Stimulated activated memory B cell treated with anti-CD40 and anti-IgM and Interleukin-4, amounts not matched to agents 10 μg/mL and 1 μg/mL and 100 μg/mL, for 72 hours (primary cell): ENCODE measurements around the gene COX19.

Source experiments
- ATAC-seq: fragments of 150-1000 bp; cut with Tn5 transposase; 2 replicates; pipeline ENCODE4 v1.10.0; 2021
- H3K27ac Mint-ChIP-seq: one replicate; pipeline ENCODE4 v1.8.0; 2022; ENCODE audit warnings: mild to moderate bottlenecking, mixed read lengths
- H3K27me3 Mint-ChIP-seq: one replicate; pipeline ENCODE4 v1.8.0; 2022; ENCODE audit warnings: mixed read lengths
- H3K36me3 Mint-ChIP-seq: one replicate; pipeline ENCODE4 v1.8.0; 2022; ENCODE audit warnings: mixed read lengths
- H3K4me1 Mint-ChIP-seq: one replicate; pipeline ENCODE4 v1.8.0; 2022; ENCODE audit warnings: mixed read lengths
- H3K4me3 Mint-ChIP-seq: one replicate; pipeline ENCODE4 v1.8.0; 2022; ENCODE audit warnings: mild to moderate bottlenecking, moderate library complexity, mixed read lengths
- H3K9me3 Mint-ChIP-seq: one replicate; pipeline ENCODE4 v1.8.0; 2022; ENCODE audit warnings: mixed read lengths

The COX19 gene

DNA sequence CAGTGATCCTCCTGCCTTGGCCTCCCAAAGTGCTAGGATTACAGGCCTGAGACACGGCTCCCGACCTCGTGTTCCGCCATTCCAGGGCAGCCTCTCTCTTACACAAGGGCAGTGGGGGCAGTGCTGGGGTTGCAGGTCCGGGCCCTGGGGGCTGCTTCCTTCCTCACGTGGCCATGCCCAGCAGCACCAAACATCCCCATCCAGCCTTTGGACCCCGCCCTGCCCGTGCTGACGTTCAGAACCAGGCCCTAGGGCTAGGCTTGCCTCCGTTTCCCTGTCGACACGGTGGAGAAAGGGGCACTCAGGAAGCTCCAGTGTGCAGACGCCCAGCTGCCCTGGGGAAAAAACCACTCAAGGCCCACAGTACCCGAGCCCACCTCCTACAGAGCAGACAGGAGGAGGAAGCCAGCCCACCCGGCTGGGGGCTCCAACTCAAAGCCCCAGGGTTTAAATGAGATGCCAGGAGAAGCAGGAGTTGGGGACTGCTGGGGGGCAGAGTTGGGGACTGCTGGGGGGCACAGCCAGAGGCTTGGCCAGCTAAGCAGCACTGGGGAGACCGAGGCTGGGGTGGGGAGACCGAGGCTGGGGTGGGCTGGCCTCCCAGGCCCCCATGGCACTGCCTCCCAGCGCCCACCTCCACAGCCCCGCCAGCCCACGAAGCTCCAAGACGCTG, 56.8 kb downstream of the COX19 start:
- Mint-ChIP-seq H3K27me3 (no peaks in the 10 kb centered on the region), H3K36me3 (peaks cover 15% of the 10 kb centered on the region), H3K4me1 (peaks cover 33% of the 10 kb centered on the region), H3K27ac (no peak overlapping the region), H3K9me3 (no peaks in the 10 kb centered on the region), H3K4me3 (no peak overlapping the region)
- no peak for ATAC-seq

DNA sequence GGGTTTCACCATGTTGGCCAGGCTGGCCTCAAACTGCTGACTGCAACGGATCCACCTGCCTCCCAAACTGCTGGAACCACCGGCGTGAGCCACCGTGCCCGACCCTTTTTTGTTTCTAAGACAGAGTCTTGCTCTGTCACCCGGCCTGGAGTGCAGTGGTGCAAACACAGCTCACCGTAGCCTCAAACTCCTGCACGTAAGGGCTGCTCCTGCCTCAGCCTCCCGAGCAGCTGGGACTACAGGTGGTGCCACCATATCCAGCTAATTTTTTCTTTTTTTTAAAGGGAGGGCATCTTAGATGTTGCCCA, 57.3 kb downstream of the COX19 start:
- Mint-ChIP-seq H3K36me3 (peaks cover 15% of the 10 kb centered on the region), H3K9me3 (no peaks in the 10 kb centered on the region), H3K27me3 (no peaks in the 10 kb centered on the region), H3K27ac (no peak overlapping the region), H3K4me3 (no peak overlapping the region), H3K4me1 (peaks cover 28% of the 10 kb centered on the region)
- no peak for ATAC-seq

DNA sequence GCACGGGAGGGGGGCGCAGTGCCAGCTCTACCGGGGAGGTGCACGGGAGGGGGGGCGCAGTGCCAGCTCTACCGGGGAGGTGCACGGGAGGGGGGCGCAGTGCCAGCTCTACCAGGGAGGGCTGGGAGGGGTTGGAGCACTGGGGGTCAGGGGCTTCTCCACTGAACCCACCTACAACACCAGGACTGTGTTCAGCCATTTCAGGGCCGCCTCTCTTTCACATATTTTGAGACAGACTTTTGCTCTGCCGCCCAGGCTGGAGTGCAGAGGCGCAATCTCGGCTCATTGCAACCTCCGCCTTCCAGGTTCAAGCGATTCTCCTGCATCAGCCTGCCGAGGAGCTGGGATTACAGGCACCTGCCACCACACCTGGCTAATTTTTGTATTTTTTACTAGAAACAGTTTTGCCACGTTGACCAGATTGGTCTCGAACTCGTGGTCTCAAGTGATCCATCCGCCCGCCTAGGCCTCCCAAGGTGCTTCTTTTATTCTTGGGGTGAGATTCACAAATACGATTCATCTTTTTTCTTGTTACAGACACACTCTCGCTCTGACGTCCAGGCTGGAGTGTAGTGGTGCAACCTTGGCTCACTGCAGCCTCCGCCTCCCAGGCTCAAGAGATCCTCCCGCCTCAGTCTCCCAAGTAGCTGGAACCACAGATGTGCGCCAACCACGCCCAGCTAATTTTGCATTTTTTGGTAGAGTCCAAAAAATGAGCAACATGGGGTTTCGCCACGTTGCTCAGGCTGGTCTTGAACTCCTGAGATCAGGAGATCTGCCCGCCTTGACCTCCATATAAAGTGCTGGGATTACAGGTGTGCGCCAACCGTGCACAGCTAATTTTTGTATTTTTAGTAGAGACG, 57.9 kb downstream of the COX19 start:
- H3K9me3 Mint-ChIP-seq: no peaks in the 10 kb centered on the region
- peaks cover 15% of the 10 kb centered on the region for H3K36me3 Mint-ChIP-seq
- no peak for ATAC-seq
- H3K27ac Mint-ChIP-seq: no peak overlapping the region
- peaks cover 22% of the 10 kb centered on the region for H3K4me1 Mint-ChIP-seq
- H3K27me3 Mint-ChIP-seq: no peaks in the 10 kb centered on the region
- H3K4me3 Mint-ChIP-seq: no peak overlapping the region

DNA sequence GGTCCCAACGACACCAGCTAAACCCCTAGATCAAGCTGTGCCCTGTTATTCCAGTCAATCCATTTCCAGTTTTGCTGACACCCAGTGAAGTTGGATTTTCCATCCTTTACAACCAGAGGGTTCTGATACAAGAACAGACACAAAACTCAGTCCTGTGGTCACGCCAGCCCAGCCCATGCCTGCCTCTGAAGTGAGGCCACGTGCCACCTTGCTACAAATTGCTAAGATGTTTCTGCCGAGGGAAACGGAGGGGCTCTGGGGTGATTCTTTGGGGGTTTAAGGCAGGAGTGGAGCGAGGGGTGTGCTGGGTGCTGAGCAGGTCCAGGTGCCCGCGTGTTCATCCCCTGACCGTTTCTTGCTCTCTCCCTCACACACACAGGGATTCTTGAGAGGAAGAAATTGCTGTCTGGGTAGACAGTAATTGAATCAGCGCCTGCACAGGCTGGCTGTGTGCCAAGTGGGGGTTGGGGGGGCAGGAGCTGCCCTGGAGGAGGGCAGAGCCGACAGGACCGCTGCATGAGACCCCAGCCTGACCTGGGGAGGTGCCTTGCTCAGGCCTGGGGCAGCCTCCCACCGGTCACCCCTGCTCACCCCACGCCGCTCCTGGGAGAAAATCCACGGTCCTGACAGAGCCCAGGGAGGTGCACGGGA, 58.9 kb downstream of the COX19 start:
- ATAC-seq: no peak
- H3K4me3 Mint-ChIP-seq: no peak overlapping the region
- no peaks in the 10 kb centered on the region for H3K9me3 Mint-ChIP-seq
- no peak overlapping the region for H3K27ac Mint-ChIP-seq
- peaks cover 11% of the 10 kb centered on the region for H3K4me1 Mint-ChIP-seq
- H3K27me3 Mint-ChIP-seq: no peaks in the 10 kb centered on the region
- peaks cover 15% of the 10 kb centered on the region for H3K36me3 Mint-ChIP-seq
